GM10847 (cell line): ENCODE data around the gene ACTN2.

ENCODE experiments used
- POLR2A ChIP-seq: IDR thresholded peaks from 2 replicates; pipeline ENCODE4 v1.6.1; 2011; ENCODE audit not compliant: insufficient read length; ENCODE audit errors: extremely low read depth

ACTN2 gene

GRCh38 chr1:236685917-236686814 lies at the start of gene ACTN2:
Gene ACTN2, plus strand, starts transcription at chr1:236686499. Its CDS starts 175 bp downstream, at chr1:236686674.
- no peak for TF ChIP-seq POLR2A

- TF ChIP-seq POLR2A: no peak
Observed at GRCh38 chr1:236638945-236639344, 47.4 kb upstream of the ACTN2 start.

GRCh38 chr1:236639686-236640085 lies 46.6 kb upstream of the ACTN2 start:
- no peak for TF ChIP-seq POLR2A

GRCh38 chr1:236642763-236643162 lies 43.5 kb upstream of the ACTN2 start:
- no peak for TF ChIP-seq POLR2A

GRCh38 chr1:236645016-236645680 lies 41.2 kb upstream of the ACTN2 start:
- TF ChIP-seq POLR2A: no peak

- TF ChIP-seq POLR2A: no peak
Observed at GRCh38 chr1:236654511-236654910, 31.8 kb upstream of the ACTN2 start.

- TF ChIP-seq POLR2A: no peak
Observed at GRCh38 chr1:236654957-236655356, 31.3 kb upstream of the ACTN2 start.

GRCh38 chr1:236657398-236657797 lies 28.9 kb upstream of the ACTN2 start:
- TF ChIP-seq POLR2A: no peak

GRCh38 chr1:236659792-236660587 lies 26.3 kb upstream of the ACTN2 start:
- TF ChIP-seq POLR2A: no peak

GRCh38 chr1:236663934-236664333 lies 22.4 kb upstream of the ACTN2 start:
- no peak for TF ChIP-seq POLR2A

- no peak for TF ChIP-seq POLR2A
Observed at GRCh38 chr1:236670060-236670459, 16.2 kb upstream of the ACTN2 start.

GRCh38 chr1:236673289-236673919 lies 12.9 kb upstream of the ACTN2 start:
- no peak for TF ChIP-seq POLR2A

GRCh38 chr1:236677641-236678235 lies 8.6 kb upstream of the ACTN2 start:
- TF ChIP-seq POLR2A: no peak

GRCh38 chr1:236681219-236681618 lies 5.1 kb upstream of the ACTN2 start:
- no peak for TF ChIP-seq POLR2A
